Thyroid gland (tissue), 4 donors: ENCODE data around the gene LDLRAD3. TPM values are rescaled to one million over a fixed set of nuclear protein-coding genes. Genes with fewer than 3 reads are reported as not detected.

ENCODE experiments used
- DNase-seq, 2 donors: peaks; one replicate each; pipeline ENCODE4 v3.0.0-alpha.2; 2019
- H3K27ac ChIP-seq, 3 donors: fragments of 200-600 bp; sonication (generic); 1 replicate in 2 of 3; 2 replicates in 1 of 3; pipeline ENCODE4 v1.5.1; 2016 to 2019; ENCODE audit warnings: mild to moderate bottlenecking in 1 of 3, moderate library complexity in 1 of 3
- H3K27me3 ChIP-seq: fragments of 200-600 bp; sonication (generic); one replicate; pipeline ENCODE4 v1.5.1; 2019
- H3K36me3 ChIP-seq, 2 donors: fragments of 200-600 bp; sonication (generic); one replicate each; pipeline ENCODE4 v1.5.1; 2016 to 2019
- H3K4me1 ChIP-seq, 2 donors: fragments of 200-600 bp; sonication (generic); one replicate each; pipeline ENCODE4 v1.5.1; 2017 to 2019
- H3K4me3 ChIP-seq, 3 donors: fragments of 200-600 bp; sonication (generic); replicated peaks in 1 of 3; 1 replicate in 2 of 3; 2 replicates in 1 of 3; pipeline ENCODE4 v1.5.1; 2016; ENCODE audit warnings: mild to moderate bottlenecking in 1 of 3
- H3K9me3 ChIP-seq: fragments of 200-600 bp; sonication (generic); one replicate; pipeline ENCODE4 v1.5.1; 2017
- POLR2A ChIP-seq, 2 donors: fragments of 450-650 bp; IDR thresholded peaks; one replicate each; pipeline ENCODE4 v1.6.1; 2017; ENCODE audit warnings: antibody characterized with exemption in 2 of 2, mild to moderate bottlenecking in 2 of 2, moderate library complexity in 1 of 2
- WGBS, 2 donors: methylation state at CpG; one replicate each; pipeline ENCODE4 v1.1.5; 2017; 5-methylcytosine and 5-hydroxymethylcytosine counted together
- intact Hi-C: fragments of 100-400 bp; cut with DNase I; formaldehyde crosslinking; loops from one replicate; pipeline ENCODE4 v1.15.1; 2023
- total RNA-seq, 4 donors: library from RNA; depleted of rRNA; stranded (reverse); fragments of >200 nt; gene quantifications; one replicate each; pipeline ENCODE4 v1.2.3, GENCODE V29; 2016
- TF ChIP-seq, protein P1 (sequence below), 6 experiments: fragments of 200-600 bp in 3 of 6; fragments of 450-650 bp in 3 of 6; sonication (generic) in 3 of 6; IDR thresholded peaks; one replicate each; pipeline ENCODE4 v1.5.1; 2016 to 2019; ENCODE audit warnings: antibody characterized with exemption in 6 of 6, mild to moderate bottlenecking in 2 of 6, inconsistent platforms in 1 of 6, moderate library complexity in 1 of 6

The LDLRAD3 gene
- total RNA-seq, 4 donors from 2014 or later, result 3.6 to 9.3 (median 6.2) TPM

GRCh38 chr11:35932681-35933319 lies 11.1 kb upstream of the LDLRAD3 start:
- 74 to 84% methylated on average over 5 of the region's 5 CpGs for WGBS, 2 donors
- Histone ChIP-seq H3K27me3 (no peaks in the 10 kb centered on the region), H3K27ac (no peak overlapping the region)

GRCh38 chr11:35933320-35933871 lies 10.5 kb upstream of the LDLRAD3 start:
- no peaks in the 10 kb centered on the region for H3K27me3 ChIP-seq
- 78 to 81% methylated on average over 3 of the region's 3 CpGs for WGBS, 2 donors
- TF ChIP-seq, protein P1, sequence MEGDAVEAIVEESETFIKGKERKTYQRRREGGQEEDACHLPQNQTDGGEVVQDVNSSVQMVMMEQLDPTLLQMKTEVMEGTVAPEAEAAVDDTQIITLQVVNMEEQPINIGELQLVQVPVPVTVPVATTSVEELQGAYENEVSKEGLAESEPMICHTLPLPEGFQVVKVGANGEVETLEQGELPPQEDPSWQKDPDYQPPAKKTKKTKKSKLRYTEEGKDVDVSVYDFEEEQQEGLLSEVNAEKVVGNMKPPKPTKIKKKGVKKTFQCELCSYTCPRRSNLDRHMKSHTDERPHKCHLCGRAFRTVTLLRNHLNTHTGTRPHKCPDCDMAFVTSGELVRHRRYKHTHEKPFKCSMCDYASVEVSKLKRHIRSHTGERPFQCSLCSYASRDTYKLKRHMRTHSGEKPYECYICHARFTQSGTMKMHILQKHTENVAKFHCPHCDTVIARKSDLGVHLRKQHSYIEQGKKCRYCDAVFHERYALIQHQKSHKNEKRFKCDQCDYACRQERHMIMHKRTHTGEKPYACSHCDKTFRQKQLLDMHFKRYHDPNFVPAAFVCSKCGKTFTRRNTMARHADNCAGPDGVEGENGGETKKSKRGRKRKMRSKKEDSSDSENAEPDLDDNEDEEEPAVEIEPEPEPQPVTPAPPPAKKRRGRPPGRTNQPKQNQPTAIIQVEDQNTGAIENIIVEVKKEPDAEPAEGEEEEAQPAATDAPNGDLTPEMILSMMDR (IDR thresholded peaks at IDR 0.05), result no peak
- no peak for TF ChIP-seq POLR2A (IDR thresholded peaks at IDR 0.05)
- no peak overlapping the region for H3K27ac ChIP-seq
- intact Hi-C loops, result no loop called here
- no peak for DNase-seq
- H3K4me1 ChIP-seq, result peaks cover 0 to 3% of the 10 kb centered on the region in 2 donors
- H3K9me3 ChIP-seq, result no peaks in the 10 kb centered on the region
- no peak overlapping the region for H3K4me3 ChIP-seq
- no peaks in the 10 kb centered on the region for H3K36me3 ChIP-seq

More at GRCh38 chr11:35932681-35933319, 11.1 kb upstream of the LDLRAD3 start:
- Histone ChIP-seq H3K4me1 (peaks cover 0 to 3% of the 10 kb centered on the region in 2 donors), H3K4me3 (no peak overlapping the region), H3K36me3 (no peaks in the 10 kb centered on the region), H3K9me3 (no peaks in the 10 kb centered on the region)
- TF ChIP-seq, protein P1 (IDR thresholded peaks at IDR 0.05), result no peak
- TF ChIP-seq POLR2A (IDR thresholded peaks at IDR 0.05), result no peak
- intact Hi-C loops, result no loop called here
- DNase-seq, result no peak

DNA sequence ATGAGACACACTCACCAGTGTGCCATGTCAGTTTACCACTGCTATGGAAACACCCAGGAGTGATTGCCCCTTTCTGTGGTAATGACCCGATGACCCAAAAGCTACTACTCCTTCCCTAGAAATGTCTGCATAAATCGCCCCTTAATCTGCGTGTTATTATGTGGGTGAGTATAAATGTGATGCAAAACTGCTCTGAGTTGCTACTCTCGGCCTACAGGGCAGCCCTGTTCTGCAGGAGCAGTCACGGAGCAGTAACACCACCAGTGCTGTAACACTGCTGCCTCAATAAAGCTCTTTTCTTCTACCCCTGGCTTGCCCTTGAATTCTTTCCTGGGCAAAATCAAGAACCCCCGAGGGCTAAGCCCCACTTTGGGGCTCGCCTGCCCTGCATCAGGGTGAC lies 9.6 kb upstream of the LDLRAD3 start:
- intact Hi-C loops, result no loop called here
- no peaks in the 10 kb centered on the region for H3K36me3 ChIP-seq
- WGBS, 2 donors, result 80 to 82% methylated on average over 7 of the region's 7 CpGs
- no peaks in the 10 kb centered on the region for H3K27me3 ChIP-seq
- H3K9me3 ChIP-seq, result no peaks in the 10 kb centered on the region
- H3K4me3 ChIP-seq, result no peak overlapping the region
- no peak overlapping the region for H3K27ac ChIP-seq
- DNase-seq, result no peak
- TF ChIP-seq, protein P1 (IDR thresholded peaks at IDR 0.05), result no peak
- TF ChIP-seq POLR2A (IDR thresholded peaks at IDR 0.05), result no peak
- H3K4me1 ChIP-seq, result peaks cover 0 to 3% of the 10 kb centered on the region in 2 donors

GRCh38 chr11:35934981-35935380 lies 8.9 kb upstream of the LDLRAD3 start:
- Histone ChIP-seq H3K27me3 (no peaks in the 10 kb centered on the region), H3K9me3 (no peaks in the 10 kb centered on the region), H3K36me3 (no peaks in the 10 kb centered on the region), H3K4me1 (peaks cover 0 to 3% of the 10 kb centered on the region in 2 donors), H3K4me3 (no peak overlapping the region), H3K27ac (no peak overlapping the region)
- 66 to 71% methylated on average over 4 of the region's 4 CpGs for WGBS, 2 donors
- intact Hi-C loops, result no loop called here
- no peak for DNase-seq
- TF ChIP-seq, protein P1 (IDR thresholded peaks at IDR 0.05), result no peak
- no peak for TF ChIP-seq POLR2A (IDR thresholded peaks at IDR 0.05)

DNA sequence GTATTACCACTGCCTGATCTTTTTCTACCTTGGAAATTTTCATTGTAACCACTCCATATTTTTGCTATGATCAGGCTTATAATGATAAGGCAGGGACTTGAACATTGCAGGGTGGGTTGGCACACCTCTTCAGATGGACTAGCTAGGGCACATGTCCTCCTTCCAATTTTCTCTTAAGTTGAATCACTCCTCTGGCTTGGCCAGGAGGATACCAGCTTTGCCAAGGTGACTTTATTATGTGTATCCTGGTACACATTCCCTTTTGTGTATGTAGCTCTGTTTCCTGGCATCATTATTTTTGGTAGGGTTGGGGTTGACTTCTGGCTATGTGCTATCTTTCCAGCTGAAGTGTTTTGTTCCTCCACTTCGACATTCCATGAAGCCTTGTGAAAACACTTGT lies 8.5 kb upstream of the LDLRAD3 start:
- intact Hi-C loops, result no loop called here
- WGBS, 2 donors, result 26 to 40% methylated on average over 1 of the region's 1 CpG
- H3K4me1 ChIP-seq, result peaks cover 0 to 3% of the 10 kb centered on the region in 2 donors
- H3K9me3 ChIP-seq, result no peaks in the 10 kb centered on the region
- no peaks in the 10 kb centered on the region for H3K36me3 ChIP-seq
- no peak overlapping the region for H3K4me3 ChIP-seq
- no peak for TF ChIP-seq POLR2A (IDR thresholded peaks at IDR 0.05)
- TF ChIP-seq, protein P1 (IDR thresholded peaks at IDR 0.05), result no peak
- DNase-seq, result no peak
- no peaks in the 10 kb centered on the region for H3K27me3 ChIP-seq
- no peak overlapping the region for H3K27ac ChIP-seq
